B cell (primary cell): ENCODE data around the gene ADAMTS14. TPM values are rescaled to one million over a fixed set of nuclear protein-coding genes. Genes with fewer than 3 reads are reported as not detected.

ENCODE experiments used
- ATAC-seq: fragments of 200-7000 bp; cut with Tn5 transposase; one replicate; pipeline ENCODE4 v1.10.0; 2021; ENCODE audit warnings: low read depth, mild to moderate bottlenecking, moderate number of reproducible peaks, moderate library complexity
- CTCF ChIA-PET: fragments of 350-600 bp; sonication (Branson Sonifier 250); formaldehyde crosslinking; loops from one replicate; lab custom pipeline; 2021; ENCODE audit warnings: antibody characterized with exemption, inconsistent platforms; lab: Charles Lee
- POLR2A ChIA-PET: fragments of 350-600 bp; sonication (Branson Sonifier 250); formaldehyde crosslinking; loops from one replicate; lab custom pipeline; 2021; ENCODE audit warnings: antibody characterized with exemption; lab: Charles Lee
- DNase-seq: peaks from one replicate; pipeline ENCODE4 v3.0.0; 2013
- H2AFZ ChIP-seq: 2 replicates; pipeline ENCODE4 v1.6.1; 2012; ENCODE audit warnings: mild to moderate bottlenecking, low read depth, low read length; ENCODE audit not compliant: insufficient read depth, poor library complexity, severe bottlenecking
- H3K27ac ChIP-seq, 2 donors: 1 replicate in 1 of 2; 2 replicates in 1 of 2; pipeline ENCODE4 v1.5.1; 2012 to 2013; ENCODE audit warnings: low read length in 2 of 2, mild to moderate bottlenecking in 2 of 2, moderate library complexity in 1 of 2
- H3K27me3 ChIP-seq, 4 experiments: fragments of 200-600 bp in 1 of 4; sonication (generic) in 1 of 4; replicated peaks in 1 of 4; 1 replicate in 2 of 4; 2 replicates in 2 of 4; pipeline versions ENCODE4 v1.6.1 to v1.7.0; 2013 to 2016; ENCODE audit warnings: low read length in 3 of 4, mild to moderate bottlenecking in 2 of 4, mixed read lengths in 1 of 4, moderate library complexity in 1 of 4; ENCODE audit not compliant: insufficient read depth in 4 of 4, control insufficient read depth in 3 of 4; ENCODE audit errors: control extremely low read depth in 1 of 4
- H3K36me3 ChIP-seq, 2 experiments: replicated peaks in 1 of 2; 1 replicate in 1 of 2; 2 replicates in 1 of 2; pipeline versions ENCODE4 v1.6.1 to v1.7.1; 2013; ENCODE audit warnings: low read length in 1 of 2; ENCODE audit not compliant: insufficient read depth in 2 of 2, control insufficient read depth in 1 of 2; ENCODE audit errors: control extremely low read depth in 1 of 2, extremely low read depth in 1 of 2
- H3K4me1 ChIP-seq, 2 donors: fragments of 200-600 bp in 1 of 2; sonication (generic) in 1 of 2; 1 replicate in 1 of 2; 2 replicates in 1 of 2; pipeline versions ENCODE4 v1.5.1 to v1.6.1; 2013 to 2017; ENCODE audit warnings: low read length in 2 of 2; ENCODE audit not compliant: control insufficient read depth in 2 of 2, insufficient read depth in 2 of 2
- H3K4me2 ChIP-seq: replicated peaks from 2 replicates; pipeline ENCODE3; 2012; ENCODE audit warnings: mild to moderate bottlenecking, low read depth, low read length; ENCODE audit not compliant: poor library complexity, severe bottlenecking
- H3K4me3 ChIP-seq, 5 experiments: fragments of 200-600 bp in 1 of 5; sonication (generic) in 1 of 5; 1 replicate in 3 of 5; 2 replicates in 2 of 5; pipeline versions ENCODE4 v1.5.1 to v1.7.0; 2011 to 2016; ENCODE audit warnings: low read length in 4 of 5, mild to moderate bottlenecking in 4 of 5, low read depth in 2 of 5, control low read depth in 1 of 5, moderate library complexity in 1 of 5; ENCODE audit not compliant: insufficient read depth in 1 of 5; ENCODE audit errors: control extremely low read depth in 1 of 5, extremely low read depth in 1 of 5
- H3K79me2 ChIP-seq: fragments of 200-600 bp; sonication (generic); one replicate; pipeline ENCODE4 v1.6.0; 2016; ENCODE audit warnings: low read length; ENCODE audit not compliant: control insufficient read depth, insufficient read depth
- H3K9ac ChIP-seq: fragments of 200-600 bp; sonication (generic); 2 replicates; pipeline ENCODE4 v1.6.1; 2017; ENCODE audit warnings: mild to moderate bottlenecking, low read length, moderate library complexity
- H3K9me3 ChIP-seq, 3 donors: one replicate each; pipeline versions ENCODE4 v1.6.1 to v1.7.1; 2013; ENCODE audit warnings: low read length in 2 of 3; ENCODE audit not compliant: control insufficient read depth in 2 of 3, insufficient read depth in 1 of 3; ENCODE audit errors: control extremely low read depth in 1 of 3
- H4K20me1 ChIP-seq: 2 replicates; pipeline ENCODE4 v1.6.0; 2012; ENCODE audit warnings: mild to moderate bottlenecking, low read length; ENCODE audit not compliant: insufficient read depth, control insufficient read depth, poor library complexity, severe bottlenecking
- H3K27ac Mint-ChIP-seq: one replicate; pipeline ENCODE4 v1.8.0; 2021; ENCODE audit warnings: mixed read lengths
- H3K27me3 Mint-ChIP-seq: one replicate; pipeline ENCODE4 v1.8.0; 2021; ENCODE audit warnings: mixed read lengths
- H3K4me1 Mint-ChIP-seq: one replicate; pipeline ENCODE4 v1.8.0; 2021; ENCODE audit warnings: mixed read lengths
- H3K4me3 Mint-ChIP-seq: one replicate; pipeline ENCODE4 v1.8.0; 2021; ENCODE audit warnings: mixed read lengths
- H3K9me3 Mint-ChIP-seq: one replicate; pipeline ENCODE4 v1.8.0; 2022; ENCODE audit warnings: mixed read lengths; ENCODE audit not compliant: insufficient read depth
- CTCF ChIP-seq: fragments of 200-600 bp; IDR thresholded peaks from one replicate; pipeline ENCODE4 v1.8.0; 2022; ENCODE audit warnings: antibody characterized with exemption, mild to moderate bottlenecking
- EZH2 ChIP-seq: IDR thresholded peaks from 2 replicates; pipeline ENCODE4 v1.6.1; 2012; ENCODE audit warnings: borderline replicate concordance, low read depth, mild to moderate bottlenecking, moderate library complexity, low read length; ENCODE audit not compliant: insufficient read depth, poor library complexity, severe bottlenecking
- WGBS: methylation state at CpG from one replicate; pipeline ENCODE4 v1.1.5; 2013; ENCODE audit warnings: missing lambda C conversion rate; ENCODE audit not compliant: insufficient coverage; 5-methylcytosine and 5-hydroxymethylcytosine counted together
- intact Hi-C: fragments of 100-400 bp; cut with micrococcal nuclease; formaldehyde crosslinking; loops from one replicate; pipeline ENCODE4 v1.10.0; 2022
- polyA plus RNA-seq: library from polyadenylated mRNA; depleted of rRNA; stranded (reverse); fragments of >200 nt; gene quantifications from 2 replicates; pipeline ENCODE4 v1.2.3, GENCODE V29; 2012
- total RNA-seq, 2 donors: library from RNA; stranded (reverse); fragments of 120-200 nt in 1 of 2; gene quantifications; 1 replicate in 1 of 2; 2 replicates in 1 of 2; pipeline versions ENCODE4 v1.2.3 to v1.2.4, GENCODE V29; 2013 to 2022

The ADAMTS14 gene
- total and polyA plus RNA-seq, 2 donors (not counting 1 experiment from before 2014, with no cell fraction given) = not detected

- H3K9me3 ChIP-seq = no peaks in the 10 kb centered on the region
- POLR2A ChIA-PET = no interaction called here
- H3K36me3 ChIP-seq = no peaks in the 10 kb centered on the region
- Mint-ChIP-seq H3K9me3 (no peaks in the 10 kb centered on the region), H3K4me3 (no peak overlapping the region), H3K4me1 (peaks cover 10% of the 10 kb centered on the region), H3K27me3 (peaks cover 36% of the 10 kb centered on the region), H3K27ac (no peak overlapping the region)
- no peak overlapping the region for H2AFZ ChIP-seq
- peaks cover 0 to 14% (median 4%) of the 10 kb centered on the region in 4 experiments for H3K27me3 ChIP-seq
- CTCF ChIA-PET = no interaction called here
- DNase-seq = no peak
- no peak overlapping the region for H3K4me2 ChIP-seq
- no peak overlapping the region for H3K27ac ChIP-seq
- intact Hi-C loops = no loop called here
- WGBS = 92% methylated on average over 6 of the region's 6 CpGs
- H3K9ac ChIP-seq = no peak overlapping the region
- H3K4me1 ChIP-seq = peaks cover 0 to 6% of the 10 kb centered on the region in 2 donors
- no peak overlapping the region for H3K4me3 ChIP-seq
- no peak for TF ChIP-seq CTCF
- TF ChIP-seq EZH2 = no peak
- H4K20me1 ChIP-seq = no peaks in the 10 kb centered on the region
- H3K79me2 ChIP-seq = no peaks in the 10 kb centered on the region
- no peak for ATAC-seq
These were observed 4.2 kb downstream of the ADAMTS14 start for GRCh38 chr10:70676511-70676910.

- TF ChIP-seq CTCF (no peak), EZH2 (no peak)
- Mint-ChIP-seq H3K4me3 (no peak overlapping the region), H3K9me3 (no peaks in the 10 kb centered on the region), H3K27me3 (peaks cover 32% of the 10 kb centered on the region), H3K27ac (no peak overlapping the region), H3K4me1 (peaks cover 7% of the 10 kb centered on the region)
- ChIA-PET POLR2A (no interaction called here), CTCF (no interaction called here)
- Histone ChIP-seq H3K4me3 (no peak overlapping the region), H3K9ac (no peak overlapping the region), H3K4me1 (peaks cover 0 to 6% of the 10 kb centered on the region in 2 donors), H4K20me1 (no peaks in the 10 kb centered on the region), H3K4me2 (no peak overlapping the region), H3K9me3 (no peaks in the 10 kb centered on the region), H3K27ac (no peak overlapping the region), H3K79me2 (no peaks in the 10 kb centered on the region), H3K36me3 (no peaks in the 10 kb centered on the region), H2AFZ (no peak overlapping the region), H3K27me3 (peaks cover 0 to 11% (median 2%) of the 10 kb centered on the region in 4 experiments)
- intact Hi-C loops = no loop called here
- no peak for ATAC-seq
- WGBS = 88% methylated on average over 5 of the region's 5 CpGs
- DNase-seq = no peak
These were observed 4.7 kb downstream of the ADAMTS14 start for GRCh38 chr10:70677016-70677415.
